GM19328 (cell line): ENCODE data around the gene PXYLP1.

ENCODE experiments used
- ATAC-seq: cut with Tn5 transposase; IDR thresholded peaks from one replicate; pipeline ENCODE4 v1.9.1; 2021; ENCODE audit warnings: mild to moderate bottlenecking, moderate library complexity; ENCODE audit not compliant: unreplicated experiment

The PXYLP1 gene

GRCh38 chr3:141227752-141228151 lies 3.9 kb upstream of the PXYLP1 start:
- ATAC-seq: no peak

GRCh38 chr3:141228395-141228794 lies 3.2 kb upstream of the PXYLP1 start:
- ATAC-seq: no peak

GRCh38 chr3:141229132-141229531 lies 2.5 kb upstream of the PXYLP1 start:
- ATAC-seq: no peak

GRCh38 chr3:141230293-141230692 lies 1.3 kb upstream of the PXYLP1 start:
- no peak for ATAC-seq

GRCh38 chr3:141231952-141232823 lies 563 bp downstream of the PXYLP1 start:
- no peak for ATAC-seq

GRCh38 chr3:141233457-141234161 lies 2.0 kb downstream of the PXYLP1 start:
- no peak for ATAC-seq

GRCh38 chr3:141234283-141234682 lies 2.7 kb downstream of the PXYLP1 start:
- no peak for ATAC-seq

- ATAC-seq: no peak
Observed at GRCh38 chr3:141235661-141236171, 4.1 kb downstream of the PXYLP1 start.

- no peak for ATAC-seq
Observed at GRCh38 chr3:141236361-141236760, 4.7 kb downstream of the PXYLP1 start.

GRCh38 chr3:141237701-141238521 lies 6.3 kb downstream of the PXYLP1 start:
- no peak for ATAC-seq

GRCh38 chr3:141239511-141240281 lies 8.1 kb downstream of the PXYLP1 start:
- ATAC-seq: no peak

GRCh38 chr3:141240286-141240685 lies 8.7 kb downstream of the PXYLP1 start:
- ATAC-seq: no peak

GRCh38 chr3:141240687-141241615 lies 9.3 kb downstream of the PXYLP1 start:
- no peak for ATAC-seq

- no peak for ATAC-seq
Observed at GRCh38 chr3:141241616-141242376, 10.2 kb downstream of the PXYLP1 start.

- ATAC-seq: no peak
Observed at GRCh38 chr3:141242377-141243092, 10.9 kb downstream of the PXYLP1 start.

- no peak for ATAC-seq
Observed at GRCh38 chr3:141243271-141243707, 11.7 kb downstream of the PXYLP1 start.

GRCh38 chr3:141246224-141246957 lies 14.8 kb downstream of the PXYLP1 start:
- no peak for ATAC-seq
